Dendritic cell treated with granulocyte-macrophage colony-stimulating factor and Interleukin-4, amounts not matched to agents 40 ng/mL and 50 ng/mL, for 4 days (primary cell): Measurements from ENCODE around the gene DMKN.

Experiments
- H3K27ac Mint-ChIP-seq: one replicate; pipeline ENCODE4 v1.8.0; 2022; ENCODE audit warnings: mild to moderate bottlenecking, mixed read lengths
- H3K27me3 Mint-ChIP-seq: one replicate; pipeline ENCODE4 v1.8.0; 2022; ENCODE audit warnings: mild to moderate bottlenecking, mixed read lengths
- H3K36me3 Mint-ChIP-seq: one replicate; pipeline ENCODE4 v1.8.0; 2022; ENCODE audit warnings: low read depth, mixed read lengths
- H3K4me1 Mint-ChIP-seq: one replicate; pipeline ENCODE4 v1.8.0; 2022; ENCODE audit warnings: low read depth, mixed read lengths
- H3K4me3 Mint-ChIP-seq: one replicate; pipeline ENCODE4 v1.8.0; 2022; ENCODE audit warnings: mild to moderate bottlenecking, moderate library complexity, mixed read lengths
- H3K9me3 Mint-ChIP-seq: one replicate; pipeline ENCODE4 v1.8.0; 2022; ENCODE audit warnings: mixed read lengths
- intact Hi-C: fragments of 100-400 bp; cut with micrococcal nuclease; formaldehyde crosslinking; loops from one replicate; pipeline ENCODE4 v1.15.0; 2022

The DMKN gene

GRCh38 chr19:35542209-35542608 lies 28.8 kb upstream of the DMKN start:
- H3K27ac Mint-ChIP-seq, result no peak overlapping the region
- H3K27me3 Mint-ChIP-seq, result peaks cover under 1% of the 10 kb centered on the region
- intact Hi-C loops, result no loop called here
- H3K4me3 Mint-ChIP-seq, result no peak overlapping the region
- H3K9me3 Mint-ChIP-seq, result no peaks in the 10 kb centered on the region
- H3K36me3 Mint-ChIP-seq, result peaks cover 17% of the 10 kb centered on the region
- H3K4me1 Mint-ChIP-seq, result peaks cover 27% of the 10 kb centered on the region

DNA sequence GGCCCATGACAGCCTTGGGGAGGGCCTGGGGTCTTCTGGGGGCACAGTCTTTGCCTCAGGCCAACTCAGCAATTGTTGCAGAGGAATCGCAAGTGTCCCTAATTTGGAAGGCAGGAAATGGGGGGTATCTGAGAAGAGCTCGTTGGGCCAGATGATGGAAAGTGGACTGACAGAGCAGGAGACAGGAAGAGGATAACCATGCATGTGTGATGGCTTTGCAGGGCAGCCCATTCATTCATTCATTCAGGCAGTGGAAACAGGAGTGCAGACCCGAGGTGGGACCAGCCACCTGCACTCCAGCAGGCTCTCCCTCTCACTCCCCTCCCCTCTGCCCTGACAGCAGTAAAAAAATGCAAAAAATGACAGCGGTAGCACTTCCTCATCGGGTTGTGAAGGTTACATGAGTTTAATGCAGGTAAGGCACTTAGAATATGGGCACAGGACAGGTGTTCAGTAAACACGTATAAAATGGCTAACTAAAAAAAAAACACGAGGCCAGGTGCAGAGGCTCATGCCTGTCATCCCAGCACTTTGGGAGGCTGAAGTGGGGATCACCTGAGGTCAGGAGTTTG lies 27.0 kb upstream of the DMKN start:
- peaks cover 14% of the 10 kb centered on the region for H3K27me3 Mint-ChIP-seq
- intact Hi-C loops, result no loop called here

GRCh38 chr19:35539850-35540249 lies 26.4 kb upstream of the DMKN start:
- Mint-ChIP-seq H3K4me1 (peaks cover 15% of the 10 kb centered on the region), H3K36me3 (peaks cover 7% of the 10 kb centered on the region)

More for the DNA sequence above, 27.0 kb upstream of the DMKN start:
- peaks cover 15% of the 10 kb centered on the region for H3K4me1 Mint-ChIP-seq
- peaks cover 7% of the 10 kb centered on the region for H3K36me3 Mint-ChIP-seq
- H3K4me3 Mint-ChIP-seq, result no peak overlapping the region
- no peaks in the 10 kb centered on the region for H3K9me3 Mint-ChIP-seq
- H3K27ac Mint-ChIP-seq, result no peak overlapping the region

GRCh38 chr19:35539314-35539713 lies 25.9 kb upstream of the DMKN start:
- Mint-ChIP-seq H3K27ac (no peak overlapping the region), H3K27me3 (peaks cover 22% of the 10 kb centered on the region), H3K4me1 (peaks cover 11% of the 10 kb centered on the region), H3K36me3 (peaks cover 7% of the 10 kb centered on the region), H3K9me3 (no peaks in the 10 kb centered on the region), H3K4me3 (no peak overlapping the region)
- intact Hi-C loops, result no loop called here

More at GRCh38 chr19:35539850-35540249, 26.4 kb upstream of the DMKN start:
- no peak overlapping the region for H3K4me3 Mint-ChIP-seq
- H3K27ac Mint-ChIP-seq, result no peak overlapping the region
- intact Hi-C loops, result no loop called here
- H3K27me3 Mint-ChIP-seq, result peaks cover 17% of the 10 kb centered on the region
- no peaks in the 10 kb centered on the region for H3K9me3 Mint-ChIP-seq

DNA sequence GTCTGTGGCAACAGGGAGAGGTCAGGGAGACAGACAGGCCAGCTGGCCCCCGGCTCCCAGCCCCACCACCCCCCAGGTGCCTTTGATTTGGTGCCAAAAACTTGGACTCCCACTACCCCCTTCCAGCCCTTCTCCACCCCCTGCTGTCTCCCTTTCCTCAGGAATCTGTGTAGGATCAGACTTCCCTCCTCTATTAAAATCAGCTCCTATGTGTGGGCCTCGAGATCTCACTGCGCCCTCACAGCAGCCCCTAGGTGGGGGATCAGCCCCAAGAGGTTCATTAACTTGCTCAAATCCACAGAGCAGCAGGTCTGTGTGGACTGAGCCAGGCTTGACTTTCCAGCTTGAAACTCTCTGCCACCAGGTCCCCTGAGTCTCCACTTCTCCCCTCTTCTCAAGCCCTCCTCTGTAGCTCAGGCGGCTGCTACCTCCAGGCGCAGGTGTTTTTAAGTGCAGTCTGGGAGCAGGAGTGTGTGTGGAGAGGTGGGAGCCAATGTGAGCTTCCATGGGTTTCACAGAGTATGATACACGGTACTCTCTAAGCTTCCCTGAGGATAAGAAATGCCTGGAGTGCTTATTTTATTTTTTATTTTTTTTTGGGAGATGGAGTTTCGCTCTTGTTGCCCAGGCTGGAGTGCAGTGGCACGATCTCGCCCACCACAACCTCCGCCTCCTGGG lies 21.5 kb upstream of the DMKN start:
- Mint-ChIP-seq H3K27me3 (peaks cover 53% of the 10 kb centered on the region), H3K4me1 (peaks cover 18% of the 10 kb centered on the region)

GRCh38 chr19:35533822-35534392 lies 20.5 kb upstream of the DMKN start:
- Mint-ChIP-seq H3K27me3 (peaks cover 62% of the 10 kb centered on the region), H3K36me3 (no peaks in the 10 kb centered on the region), H3K9me3 (no peaks in the 10 kb centered on the region), H3K4me1 (peaks cover 18% of the 10 kb centered on the region), H3K27ac (no peak overlapping the region), H3K4me3 (peak overlapping the region; percentile 50)
- intact Hi-C loops, result no loop called here

More for the DNA sequence above, 21.5 kb upstream of the DMKN start:
- H3K36me3 Mint-ChIP-seq, result no peaks in the 10 kb centered on the region
- peak overlapping the region; percentile 55 for H3K27ac Mint-ChIP-seq
- no peak overlapping the region for H3K4me3 Mint-ChIP-seq
- intact Hi-C loops, result no loop called here
- no peaks in the 10 kb centered on the region for H3K9me3 Mint-ChIP-seq

DNA sequence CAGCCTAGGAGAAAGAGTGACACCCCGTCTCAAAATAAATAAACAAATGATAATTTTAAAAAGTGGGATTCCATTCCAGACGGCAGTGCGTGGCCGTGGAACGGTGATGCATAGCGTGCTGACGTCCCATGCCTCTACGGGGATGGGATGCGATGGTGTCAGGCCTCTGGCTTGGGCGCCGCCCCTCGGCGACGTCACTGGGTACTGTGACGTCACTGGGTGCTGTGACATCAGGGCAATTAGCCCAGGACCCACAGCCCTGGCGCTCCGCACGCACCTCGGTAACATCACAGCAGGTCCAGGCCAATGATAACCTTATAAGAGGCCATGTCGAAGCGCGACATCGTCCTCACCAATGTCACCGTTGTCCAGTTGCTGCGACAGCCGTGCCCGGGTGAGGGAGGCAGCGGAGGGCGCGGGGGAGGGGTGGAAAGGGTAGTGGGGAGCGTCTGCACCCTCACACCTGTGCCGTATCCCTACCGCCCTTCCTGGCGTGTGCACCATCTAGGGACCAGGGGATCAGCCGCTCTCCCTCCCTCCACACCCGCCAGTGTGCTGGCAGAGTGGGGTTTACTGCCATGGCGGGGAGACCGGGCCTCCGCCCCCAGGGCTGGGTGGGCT lies 19.9 kb upstream of the DMKN start, which contains the start of gene GAPDHS:
Gene GAPDHS, plus strand, starts transcription at position 256 of the 621 bp plus-strand sequence. Its CDS starts 72 bp downstream, at position 328.
- Mint-ChIP-seq H3K9me3 (no peaks in the 10 kb centered on the region), H3K4me3 (peak within 1 kb of the TSS; percentile 50), H3K27me3 (peaks cover 67% of the 10 kb centered on the region), H3K27ac (peak within 1 kb of the TSS; percentile 65), H3K36me3 (no peaks in the 10 kb centered on the region), H3K4me1 (peaks cover 21% of the 10 kb centered on the region)
- intact Hi-C loops, result no loop called here

DNA sequence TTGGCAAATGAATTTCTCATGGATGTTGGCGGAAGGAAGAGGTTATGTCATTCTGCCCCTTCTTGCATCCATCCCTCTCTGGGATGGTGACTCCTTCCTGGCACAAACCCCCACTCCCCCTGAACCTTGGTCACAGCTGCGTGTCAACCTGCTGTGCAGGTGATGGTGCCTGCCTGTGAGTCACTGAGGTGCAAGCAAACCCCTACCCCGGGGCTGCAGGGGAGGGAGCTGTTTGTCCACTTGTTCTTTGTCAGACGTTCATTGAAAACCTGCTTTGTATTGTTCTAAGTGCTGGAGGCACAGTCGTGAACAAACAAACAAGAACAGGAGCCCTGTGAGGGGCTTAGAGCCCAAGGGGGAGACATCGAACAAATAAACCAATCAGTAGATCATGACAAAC lies 17.8 kb upstream of the DMKN start:
- no peaks in the 10 kb centered on the region for H3K36me3 Mint-ChIP-seq
- H3K4me3 Mint-ChIP-seq, result no peak overlapping the region
- peaks cover 63% of the 10 kb centered on the region for H3K27me3 Mint-ChIP-seq
- no peaks in the 10 kb centered on the region for H3K9me3 Mint-ChIP-seq
- intact Hi-C loops, result no loop called here
- peak overlapping the region; percentile 23 for H3K27ac Mint-ChIP-seq
- H3K4me1 Mint-ChIP-seq, result peaks cover 22% of the 10 kb centered on the region

- Mint-ChIP-seq H3K27me3 (peaks cover 50% of the 10 kb centered on the region), H3K36me3 (no peaks in the 10 kb centered on the region), H3K4me3 (no peak overlapping the region), H3K9me3 (no peaks in the 10 kb centered on the region), H3K27ac (no peak overlapping the region), H3K4me1 (peaks cover 22% of the 10 kb centered on the region)
- intact Hi-C loops, result no loop called here
Measured at GRCh38 chr19:35529241-35530218, 16.1 kb upstream of the DMKN start.

DNA sequence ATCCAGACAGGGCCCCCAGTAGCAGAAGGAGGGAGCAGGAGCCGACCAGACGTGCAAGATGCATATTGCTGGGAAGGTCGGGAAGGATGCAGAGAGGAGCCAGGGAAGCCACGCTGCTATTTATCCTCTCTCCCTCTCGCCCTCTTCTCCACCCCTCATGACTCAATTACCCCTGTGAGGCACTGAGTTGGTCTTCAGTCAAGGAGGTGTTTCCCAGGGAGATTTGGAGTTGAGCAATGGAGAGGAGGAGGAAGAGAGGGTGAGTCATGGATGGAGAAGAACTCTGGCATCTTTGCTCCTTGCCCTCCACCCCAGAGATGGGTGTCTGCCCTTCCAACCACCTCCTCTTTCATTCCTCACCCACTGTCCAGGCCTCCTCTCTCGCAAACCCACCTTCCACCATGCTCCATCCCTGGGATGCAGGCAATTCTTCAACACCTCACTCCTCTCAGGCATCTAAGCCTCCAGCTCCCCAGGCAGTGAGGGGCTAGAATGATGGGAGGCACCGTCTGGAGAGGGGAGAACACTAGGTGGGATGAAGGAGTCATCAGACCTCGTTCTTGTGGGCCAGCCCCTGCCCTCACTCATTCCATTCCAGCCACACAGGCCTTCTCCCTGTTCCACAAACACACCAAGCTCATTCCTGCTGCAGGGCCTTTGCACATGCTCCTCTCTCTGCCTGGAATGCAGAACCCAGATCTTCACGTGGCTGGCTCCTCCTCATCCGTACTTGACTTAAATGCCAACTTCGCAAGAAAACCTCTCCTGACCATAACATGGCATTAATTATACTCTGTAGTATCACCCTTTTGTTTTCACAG lies 15.0 kb upstream of the DMKN start, which contains the start of gene SBSN:
Gene SBSN, minus strand, starts transcription at position 94 of the 821 bp plus-strand sequence. Its CDS starts 30 bp downstream, at position 64.
- Mint-ChIP-seq H3K27me3 (peaks cover 45% of the 10 kb centered on the region), H3K27ac (no peak within 1 kb of the TSS)

DNA sequence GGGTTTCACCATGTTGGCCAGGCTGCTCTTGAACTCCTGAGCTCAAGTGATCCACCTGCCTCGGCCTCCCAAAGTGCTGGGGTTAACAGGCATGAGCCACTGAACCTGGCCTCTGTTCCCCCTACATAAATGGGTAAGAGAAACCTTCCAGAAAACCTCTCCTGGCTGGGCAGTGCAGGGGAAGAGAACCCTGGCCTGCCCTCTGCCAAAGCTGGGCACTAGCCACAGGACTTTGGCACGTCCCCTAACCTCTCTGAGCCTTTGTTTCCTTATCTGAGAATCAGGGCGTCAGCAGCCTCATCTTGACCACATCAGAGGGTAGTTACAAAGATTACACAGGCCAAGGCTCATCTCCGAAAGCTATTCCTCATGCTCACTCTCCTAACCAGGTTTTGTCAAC lies 12.4 kb upstream of the DMKN start:
- Mint-ChIP-seq H3K27me3 (peaks cover 30% of the 10 kb centered on the region), H3K9me3 (no peaks in the 10 kb centered on the region), H3K36me3 (no peaks in the 10 kb centered on the region), H3K4me3 (no peak overlapping the region), H3K27ac (no peak overlapping the region), H3K4me1 (peaks cover 4% of the 10 kb centered on the region)
- intact Hi-C loops, result no loop called here

More for the DNA sequence above, 15.0 kb upstream of the DMKN start, which contains the start of gene SBSN:
- Mint-ChIP-seq H3K9me3 (no peaks in the 10 kb centered on the region), H3K4me1 (peaks cover 13% of the 10 kb centered on the region), H3K4me3 (no peak within 1 kb of the TSS), H3K36me3 (no peaks in the 10 kb centered on the region)
- intact Hi-C loops, result no loop called here

GRCh38 chr19:35524181-35524837 lies 10.9 kb upstream of the DMKN start:
- no peaks in the 10 kb centered on the region for H3K36me3 Mint-ChIP-seq
- peaks cover 23% of the 10 kb centered on the region for H3K27me3 Mint-ChIP-seq
- H3K4me3 Mint-ChIP-seq, result no peak overlapping the region
- no peaks in the 10 kb centered on the region for H3K9me3 Mint-ChIP-seq
- peaks cover 8% of the 10 kb centered on the region for H3K4me1 Mint-ChIP-seq
- no peak overlapping the region for H3K27ac Mint-ChIP-seq
- intact Hi-C loops, result no loop called here
